ENCODE measurements around the gene PPM1F.

PPM1F gene

GRCh38 chr22:21964918-21965484 is 12.4 kb upstream of the PPM1F start:
- Histone ChIP-seq H2AFZ (ENCODE audit: low read depth, low read length, severe bottlenecking) (no peak overlapping the region), H3K27me3 (ENCODE audit: low read length) (no peaks in the 10 kb centered on the region), H3K9me2 (replicated peaks; ENCODE audit: insufficient read depth, low read length) (no peaks in the 10 kb centered on the region), H3K36me3 (ENCODE audit: low read length) (no peaks in the 10 kb centered on the region), H3K4me3 (ENCODE audit: insufficient read depth, low read length, poor library complexity, severe bottlenecking) (no peak overlapping the region), H3K4me2 (ENCODE audit: low read depth, low read length, poor library complexity, severe bottlenecking) (no peak overlapping the region), H3K9ac (ENCODE audit: low read length) (no peak overlapping the region), H3K9me3 (ENCODE audit: insufficient read depth, low read length) (no peaks in the 10 kb centered on the region), H3K79me2 (ENCODE audit: insufficient read depth, low read length) (no peaks in the 10 kb centered on the region), H3K27ac (ENCODE audit: low read depth, low read length) (no peak overlapping the region), H4K20me1 (ENCODE audit: low read depth, low read length) (no peaks in the 10 kb centered on the region), H3F3A (ENCODE audit: insufficient read depth) (no peaks in the 10 kb centered on the region)
- TF ChIP-seq EZH2phosphoT487 (conservative IDR thresholded peaks at IDR 0.05; ENCODE audit: low read length): no peak
- TF ChIP-seq, protein P1, sequence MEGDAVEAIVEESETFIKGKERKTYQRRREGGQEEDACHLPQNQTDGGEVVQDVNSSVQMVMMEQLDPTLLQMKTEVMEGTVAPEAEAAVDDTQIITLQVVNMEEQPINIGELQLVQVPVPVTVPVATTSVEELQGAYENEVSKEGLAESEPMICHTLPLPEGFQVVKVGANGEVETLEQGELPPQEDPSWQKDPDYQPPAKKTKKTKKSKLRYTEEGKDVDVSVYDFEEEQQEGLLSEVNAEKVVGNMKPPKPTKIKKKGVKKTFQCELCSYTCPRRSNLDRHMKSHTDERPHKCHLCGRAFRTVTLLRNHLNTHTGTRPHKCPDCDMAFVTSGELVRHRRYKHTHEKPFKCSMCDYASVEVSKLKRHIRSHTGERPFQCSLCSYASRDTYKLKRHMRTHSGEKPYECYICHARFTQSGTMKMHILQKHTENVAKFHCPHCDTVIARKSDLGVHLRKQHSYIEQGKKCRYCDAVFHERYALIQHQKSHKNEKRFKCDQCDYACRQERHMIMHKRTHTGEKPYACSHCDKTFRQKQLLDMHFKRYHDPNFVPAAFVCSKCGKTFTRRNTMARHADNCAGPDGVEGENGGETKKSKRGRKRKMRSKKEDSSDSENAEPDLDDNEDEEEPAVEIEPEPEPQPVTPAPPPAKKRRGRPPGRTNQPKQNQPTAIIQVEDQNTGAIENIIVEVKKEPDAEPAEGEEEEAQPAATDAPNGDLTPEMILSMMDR (IDR thresholded peaks at IDR 0.05; ENCODE audit: insufficient read depth, low read length, poor library complexity, severe bottlenecking): no peak

DNA sequence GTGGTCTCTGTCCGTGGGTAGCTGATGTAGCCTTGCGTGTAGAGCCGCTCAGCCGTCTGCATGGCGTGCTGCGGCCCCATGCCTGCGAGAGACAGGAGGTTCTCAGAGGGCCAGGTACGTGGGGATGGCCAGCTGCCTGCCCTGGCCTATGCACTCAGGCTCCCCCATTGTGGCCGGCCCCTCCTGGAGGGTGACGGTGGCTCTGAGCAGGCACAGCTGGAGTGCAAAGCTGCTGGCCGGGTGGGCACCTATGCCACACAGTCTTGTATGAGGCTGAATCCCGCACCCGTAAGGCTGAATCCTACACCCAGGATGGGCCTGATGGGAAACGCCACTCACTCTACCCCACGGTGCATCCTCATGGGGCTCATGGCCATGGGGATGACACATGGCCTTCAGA is 11.6 kb upstream of the PPM1F start:
- Histone ChIP-seq H3K9me2 (replicated peaks; ENCODE audit: insufficient read depth, low read length) (no peaks in the 10 kb centered on the region), H3K9ac (ENCODE audit: low read length) (no peak overlapping the region), H3K27ac (ENCODE audit: low read depth, low read length) (no peak overlapping the region), H4K20me1 (ENCODE audit: low read depth, low read length) (no peaks in the 10 kb centered on the region), H3K36me3 (ENCODE audit: low read length) (no peaks in the 10 kb centered on the region), H3K9me3 (ENCODE audit: insufficient read depth, low read length) (no peaks in the 10 kb centered on the region), H3K4me3 (ENCODE audit: insufficient read depth, low read length, poor library complexity, severe bottlenecking) (no peak overlapping the region), H3K4me2 (ENCODE audit: low read depth, low read length, poor library complexity, severe bottlenecking) (no peak overlapping the region), H3F3A (ENCODE audit: insufficient read depth) (no peaks in the 10 kb centered on the region), H2AFZ (ENCODE audit: low read depth, low read length, severe bottlenecking) (no peak overlapping the region), H3K79me2 (ENCODE audit: insufficient read depth, low read length) (no peaks in the 10 kb centered on the region), H3K27me3 (ENCODE audit: low read length) (no peaks in the 10 kb centered on the region)
- no peak for TF ChIP-seq EZH2phosphoT487 (conservative IDR thresholded peaks at IDR 0.05; ENCODE audit: low read length)
- TF ChIP-seq, protein P1 (IDR thresholded peaks at IDR 0.05; ENCODE audit: insufficient read depth, low read length, poor library complexity, severe bottlenecking): no peak

- H3K9ac ChIP-seq (ENCODE audit: low read length): no peak overlapping the region
- H3K36me3 ChIP-seq (ENCODE audit: low read length): no peaks in the 10 kb centered on the region
- no peaks in the 10 kb centered on the region for H3F3A ChIP-seq (ENCODE audit: insufficient read depth)
- TF ChIP-seq, protein P1 (IDR thresholded peaks at IDR 0.05; ENCODE audit: insufficient read depth, low read length, poor library complexity, severe bottlenecking): no peak
- TF ChIP-seq EZH2phosphoT487 (conservative IDR thresholded peaks at IDR 0.05; ENCODE audit: low read length): no peak
- no peak overlapping the region for H2AFZ ChIP-seq (ENCODE audit: low read depth, low read length, severe bottlenecking)
- no peaks in the 10 kb centered on the region for H4K20me1 ChIP-seq (ENCODE audit: low read depth, low read length)
- H3K9me3 ChIP-seq (ENCODE audit: insufficient read depth, low read length): no peaks in the 10 kb centered on the region
- no peak overlapping the region for H3K27ac ChIP-seq (ENCODE audit: low read depth, low read length)
- H3K9me2 ChIP-seq (replicated peaks; ENCODE audit: insufficient read depth, low read length): no peaks in the 10 kb centered on the region
- no peak overlapping the region for H3K4me2 ChIP-seq (ENCODE audit: low read depth, low read length, poor library complexity, severe bottlenecking)
- no peak overlapping the region for H3K4me3 ChIP-seq (ENCODE audit: insufficient read depth, low read length, poor library complexity, severe bottlenecking)
- H3K79me2 ChIP-seq (ENCODE audit: insufficient read depth, low read length): no peaks in the 10 kb centered on the region
- no peaks in the 10 kb centered on the region for H3K27me3 ChIP-seq (ENCODE audit: low read length)
Measured at GRCh38 chr22:21963790-21964211, 11.2 kb upstream of the PPM1F start.

Data from SU-DHL-6 (cell line).